Sigmoid colon (tissue), 7 donors: ENCODE measurements around the gene NEB. TPM values are rescaled to one million over a fixed set of nuclear protein-coding genes. Genes with fewer than 3 reads are reported as not detected.

ENCODE experiments used
- DNase-seq: peaks from one replicate; pipeline ENCODE4 v3.0.0-alpha.2; 2019
- H3K27ac ChIP-seq, 4 donors: fragments of 200-600 bp; sonication (generic); one replicate each; pipeline ENCODE4 v1.5.1; 2016 to 2019; ENCODE audit warnings: mild to moderate bottlenecking in 1 of 4
- H3K27me3 ChIP-seq, 3 donors: fragments of 200-600 bp; sonication (generic); one replicate each; pipeline ENCODE4 v1.5.1; 2019; ENCODE audit warnings: mild to moderate bottlenecking in 1 of 3
- H3K36me3 ChIP-seq, 4 donors: fragments of 200-600 bp; sonication (generic); one replicate each; pipeline ENCODE4 v1.5.1; 2016 to 2019
- H3K4me1 ChIP-seq, 4 donors: fragments of 200-600 bp; sonication (generic); one replicate each; pipeline ENCODE4 v1.5.1; 2017 to 2019
- H3K4me3 ChIP-seq, 4 donors: fragments of 200-600 bp; sonication (generic); one replicate each; pipeline ENCODE4 v1.5.1; 2017 to 2019; ENCODE audit warnings: mild to moderate bottlenecking in 2 of 4, moderate library complexity in 1 of 4
- H3K9me3 ChIP-seq, 4 donors: fragments of 200-600 bp in 3 of 4; sonication (generic) in 3 of 4; one replicate each; pipeline versions ENCODE4 v1.5.1 to v1.6.1; 2013 to 2019
- EP300 ChIP-seq, 4 donors: sonication (generic); formaldehyde crosslinking; IDR thresholded peaks; one replicate each; pipeline ENCODE4 v1.6.1; 2017; ENCODE audit warnings: antibody characterized with exemption in 4 of 4
- POLR2A ChIP-seq, 2 donors: fragments of 450-650 bp; IDR thresholded peaks; one replicate each; pipeline ENCODE4 v1.6.1; 2016; ENCODE audit warnings: antibody characterized with exemption in 2 of 2, mild to moderate bottlenecking in 2 of 2, moderate library complexity in 2 of 2
- POLR2AphosphoS5 ChIP-seq, 4 donors: sonication (generic); formaldehyde crosslinking; IDR thresholded peaks; one replicate each; pipeline ENCODE4 v1.6.1; 2017; ENCODE audit warnings: antibody characterized with exemption in 4 of 4
- WGBS, 2 donors: extraction: QIAGEN DNeasy Blood & Tissue Kit; methylation state at CpG; one replicate each; pipeline ENCODE4 v1.1.7; 2013; 5-methylcytosine and 5-hydroxymethylcytosine counted together
- intact Hi-C: fragments of 100-400 bp; cut with DNase I; formaldehyde crosslinking; loops from one replicate; pipeline ENCODE4 v1.15.1; 2023
- polyA plus RNA-seq, 3 donors: library from polyadenylated mRNA; stranded (reverse); fragments of 200-250 nt; gene quantifications; one replicate each; pipeline ENCODE4 v1.2.3, GENCODE V29; 2013
- total RNA-seq, 4 donors: library from RNA; depleted of rRNA; stranded (reverse); fragments of >200 nt; gene quantifications; one replicate each; pipeline ENCODE4 v1.1.0, GENCODE V29; 2016
- TF ChIP-seq, protein P1 (sequence below), 4 experiments: fragments of 450-650 bp in 3 of 4; fragments of 200-600 bp in 1 of 4; IDR thresholded peaks; one replicate each; pipeline ENCODE4 v1.5.1; 2016 to 2019; ENCODE audit warnings: antibody characterized with exemption in 4 of 4, mild to moderate bottlenecking in 3 of 4, moderate library complexity in 2 of 4
- donor health status: healthy with polysubstance abuse.
- donor health status: Bipolar disorder and iron deficiency.
- donor health status: healthy.

The NEB gene
- total and polyA plus RNA-seq, 7 donors = under 0.01 to 1.4 (median 0.60) TPM; not detected in 1

DNA sequence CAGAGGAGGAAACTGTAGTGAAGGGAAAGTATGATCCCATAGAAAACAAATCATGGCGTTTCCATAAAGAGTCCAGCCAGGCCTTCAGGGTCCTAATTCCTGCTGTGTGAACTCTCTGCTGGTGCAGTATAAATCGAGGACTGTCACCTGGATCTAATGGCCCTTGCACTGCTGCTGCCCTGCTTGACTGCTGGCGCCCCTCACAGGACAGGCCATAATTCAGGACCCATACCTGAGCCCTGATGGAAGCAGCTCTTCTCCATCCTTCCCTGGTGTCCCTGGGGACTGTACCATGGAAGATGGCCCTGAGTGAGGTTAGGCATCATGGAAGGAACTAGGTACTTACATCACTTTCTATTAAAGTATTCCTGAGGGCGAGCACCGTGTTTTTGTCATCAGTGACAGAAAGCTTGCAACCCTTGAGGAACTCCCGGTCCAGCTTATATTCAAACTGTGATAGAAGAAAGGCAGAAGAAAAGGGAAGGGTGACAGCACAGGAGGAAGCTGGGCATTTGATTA, 207.6 kb downstream of the NEB start:
- Histone ChIP-seq H3K36me3 (no peaks in the 10 kb centered on the region), H3K9me3 (no peaks in the 10 kb centered on the region), H3K27ac (no peak overlapping the region), H3K27me3 (no peaks in the 10 kb centered on the region), H3K4me1 (no peaks in the 10 kb centered on the region), H3K4me3 (no peak overlapping the region)
- no peak for DNase-seq
- intact Hi-C loops = no loop called here
- 92 to 94% methylated on average over 6 of the region's 6 CpGs for WGBS, 2 donors
- TF ChIP-seq, protein P1, sequence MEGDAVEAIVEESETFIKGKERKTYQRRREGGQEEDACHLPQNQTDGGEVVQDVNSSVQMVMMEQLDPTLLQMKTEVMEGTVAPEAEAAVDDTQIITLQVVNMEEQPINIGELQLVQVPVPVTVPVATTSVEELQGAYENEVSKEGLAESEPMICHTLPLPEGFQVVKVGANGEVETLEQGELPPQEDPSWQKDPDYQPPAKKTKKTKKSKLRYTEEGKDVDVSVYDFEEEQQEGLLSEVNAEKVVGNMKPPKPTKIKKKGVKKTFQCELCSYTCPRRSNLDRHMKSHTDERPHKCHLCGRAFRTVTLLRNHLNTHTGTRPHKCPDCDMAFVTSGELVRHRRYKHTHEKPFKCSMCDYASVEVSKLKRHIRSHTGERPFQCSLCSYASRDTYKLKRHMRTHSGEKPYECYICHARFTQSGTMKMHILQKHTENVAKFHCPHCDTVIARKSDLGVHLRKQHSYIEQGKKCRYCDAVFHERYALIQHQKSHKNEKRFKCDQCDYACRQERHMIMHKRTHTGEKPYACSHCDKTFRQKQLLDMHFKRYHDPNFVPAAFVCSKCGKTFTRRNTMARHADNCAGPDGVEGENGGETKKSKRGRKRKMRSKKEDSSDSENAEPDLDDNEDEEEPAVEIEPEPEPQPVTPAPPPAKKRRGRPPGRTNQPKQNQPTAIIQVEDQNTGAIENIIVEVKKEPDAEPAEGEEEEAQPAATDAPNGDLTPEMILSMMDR (IDR thresholded peaks at IDR 0.05) = no peak
- TF ChIP-seq EP300 (IDR thresholded peaks at IDR 0.05) (no peak), POLR2AphosphoS5 (IDR thresholded peaks at IDR 0.05) (no peak)

DNA sequence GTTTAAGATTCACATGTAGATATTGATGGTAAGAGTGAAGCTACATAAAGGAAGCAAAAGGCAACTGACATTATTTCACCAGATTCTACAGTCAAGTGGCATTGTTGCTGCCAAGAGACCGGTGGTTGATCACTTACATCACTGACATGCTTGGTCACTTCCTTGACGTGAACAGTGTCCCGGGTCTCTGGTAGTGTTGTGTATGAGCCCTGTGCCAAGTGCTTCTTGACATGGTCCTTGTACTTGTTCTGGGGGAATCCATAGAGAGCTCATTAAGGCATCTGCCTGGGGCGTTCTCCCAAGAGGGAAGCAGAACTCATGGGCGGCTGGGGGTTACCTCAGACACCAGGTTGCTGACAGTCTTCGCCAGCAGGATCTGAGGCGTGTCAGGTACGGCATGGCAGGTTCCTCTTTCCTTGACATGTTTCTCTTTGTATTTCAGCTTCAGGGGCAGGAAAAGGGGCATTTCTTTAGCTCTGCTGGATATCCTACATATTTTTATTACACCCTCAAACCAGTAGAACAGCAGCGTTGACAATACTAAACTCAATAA, 208.4 kb downstream of the NEB start:
- 62 to 82% methylated on average over 9 of the region's 9 CpGs for WGBS, 2 donors
- H3K9me3 ChIP-seq = no peaks in the 10 kb centered on the region
- H3K4me1 ChIP-seq = no peaks in the 10 kb centered on the region
- H3K4me3 ChIP-seq = no peak overlapping the region
- no peaks in the 10 kb centered on the region for H3K27me3 ChIP-seq
- H3K36me3 ChIP-seq = no peaks in the 10 kb centered on the region
- no peak for DNase-seq
- intact Hi-C loops = no loop called here
- no peak overlapping the region for H3K27ac ChIP-seq
- TF ChIP-seq POLR2AphosphoS5 (IDR thresholded peaks at IDR 0.05) = no peak
- no peak for TF ChIP-seq POLR2A (IDR thresholded peaks at IDR 0.05)
- TF ChIP-seq EP300 (IDR thresholded peaks at IDR 0.05) = no peak
- TF ChIP-seq, protein P1 (IDR thresholded peaks at IDR 0.05) = no peak

DNA sequence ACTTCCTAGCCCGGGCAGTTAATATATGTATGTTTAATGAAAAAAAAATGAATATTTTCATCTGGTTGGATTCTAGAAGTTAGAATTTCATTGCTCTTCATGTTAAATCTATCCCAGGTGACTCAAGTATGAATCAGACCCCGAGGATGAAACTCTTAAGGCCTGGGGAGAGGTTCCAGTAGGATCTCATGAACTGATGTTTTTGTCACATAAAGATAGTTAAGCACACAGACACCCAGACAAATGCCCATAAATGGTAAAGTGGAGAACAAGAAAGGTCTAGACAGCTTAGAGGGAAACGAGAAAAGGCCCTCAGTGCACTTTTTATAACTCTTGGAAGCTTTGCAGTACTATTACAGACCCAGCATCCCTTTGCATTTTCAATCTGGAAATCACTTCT, 210.4 kb downstream of the NEB start:
- Histone ChIP-seq H3K4me3 (no peak overlapping the region), H3K27ac (no peak overlapping the region), H3K36me3 (no peaks in the 10 kb centered on the region), H3K9me3 (no peaks in the 10 kb centered on the region), H3K27me3 (no peaks in the 10 kb centered on the region), H3K4me1 (no peaks in the 10 kb centered on the region)
- TF ChIP-seq EP300 (IDR thresholded peaks at IDR 0.05) = no peak
- no peak for TF ChIP-seq POLR2A (IDR thresholded peaks at IDR 0.05)
- TF ChIP-seq, protein P1 (IDR thresholded peaks at IDR 0.05) = no peak
- TF ChIP-seq POLR2AphosphoS5 (IDR thresholded peaks at IDR 0.05) = no peak
- no peak for DNase-seq
- intact Hi-C loops = no loop called here
- 80 to 86% methylated on average over 3 of the region's 3 CpGs for WGBS, 2 donors

DNA sequence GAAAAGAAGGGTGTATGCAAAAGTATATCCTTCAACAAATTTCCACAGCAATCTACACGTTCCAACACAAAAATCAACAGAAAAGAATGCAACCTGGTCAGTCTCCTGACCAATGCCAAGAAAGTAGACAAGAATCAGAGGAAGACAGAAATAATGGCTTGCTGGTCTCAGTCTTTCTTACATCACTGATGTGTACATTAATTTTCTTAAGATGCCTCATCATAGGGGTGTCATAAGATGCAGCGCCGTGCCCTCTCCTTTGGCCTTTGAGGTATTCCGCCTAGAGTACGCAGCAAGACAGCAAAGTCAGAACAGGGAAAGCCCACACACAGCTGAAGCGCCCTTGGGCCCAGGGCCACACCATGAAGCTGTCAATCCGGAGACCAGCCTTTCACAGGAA, 211.7 kb downstream of the NEB start:
- Histone ChIP-seq H3K27ac (no peak overlapping the region), H3K4me3 (no peak overlapping the region), H3K36me3 (no peaks in the 10 kb centered on the region), H3K4me1 (no peaks in the 10 kb centered on the region), H3K9me3 (no peaks in the 10 kb centered on the region), H3K27me3 (no peaks in the 10 kb centered on the region)
- intact Hi-C loops = no loop called here
- WGBS, 2 donors = 93 to 94% methylated on average over 7 of the region's 7 CpGs
- DNase-seq = no peak
- no peak for TF ChIP-seq EP300 (IDR thresholded peaks at IDR 0.05)
- TF ChIP-seq, protein P1 (IDR thresholded peaks at IDR 0.05) = no peak
- TF ChIP-seq POLR2AphosphoS5 (IDR thresholded peaks at IDR 0.05) = no peak

DNA sequence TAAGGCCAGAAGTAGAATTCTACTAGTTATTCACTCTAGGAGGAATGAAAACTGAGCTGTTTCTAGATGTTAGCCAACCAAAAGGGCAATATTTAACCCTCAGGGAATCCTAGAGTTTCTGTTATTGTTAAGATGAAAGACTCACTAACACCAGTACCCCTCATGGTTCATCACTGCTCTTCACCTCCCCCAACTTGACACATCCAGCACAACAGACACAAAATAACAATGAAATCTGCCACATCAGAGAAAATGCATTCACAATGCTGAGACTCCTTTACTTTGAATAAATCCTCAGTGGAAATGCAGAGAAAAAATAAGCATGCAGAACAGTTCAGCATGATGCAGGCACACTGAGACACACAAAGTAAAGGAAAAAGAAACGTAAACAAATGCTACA, 213.3 kb downstream of the NEB start:
- no peak for DNase-seq
- no peak for TF ChIP-seq POLR2A (IDR thresholded peaks at IDR 0.05)
- no peak for TF ChIP-seq POLR2AphosphoS5 (IDR thresholded peaks at IDR 0.05)
- TF ChIP-seq EP300 (IDR thresholded peaks at IDR 0.05) = no peak
- TF ChIP-seq, protein P1 (IDR thresholded peaks at IDR 0.05) = no peak
- WGBS, 2 donors = 65 to 69% methylated on average over 1 of the region's 1 CpG

More for the DNA sequence above, 213.3 kb downstream of the NEB start:
- no peaks in the 10 kb centered on the region for H3K36me3 ChIP-seq
- H3K27ac ChIP-seq = no peak overlapping the region
- no peaks in the 10 kb centered on the region for H3K9me3 ChIP-seq
- intact Hi-C loops = no loop called here
- no peaks in the 10 kb centered on the region for H3K27me3 ChIP-seq
- no peak overlapping the region for H3K4me3 ChIP-seq
- no peaks in the 10 kb centered on the region for H3K4me1 ChIP-seq
